ENCODE measurements around the gene LDB2. TPM values are rescaled to one million over a fixed set of nuclear protein-coding genes. Genes with fewer than 3 reads are reported as not detected.

The LDB2 gene
- total RNA-seq, 4 donors from 2014 or later = 7.0 to 26.4 (median 18.1) TPM

- intact Hi-C loops (cut with DNase I; ENCODE audit: low total_unique reads) = no loop called here
Measured at GRCh38 chr4:16667464-16667863, 231.0 kb downstream of the LDB2 start.

GRCh38 chr4:16665942-16666551, 232.4 kb downstream of the LDB2 start:
- H3K9me3 ChIP-seq = no peaks in the 10 kb centered on the region
- H3K4me3 ChIP-seq = no peak overlapping the region
- ATAC-seq (no peak), DNase-seq (no peak)
- peaks cover 0 to 2% of the 10 kb centered on the region in 2 donors for H3K4me1 ChIP-seq
- H3K27ac ChIP-seq = no peak overlapping the region
- TF ChIP-seq POLR2A (IDR thresholded peaks at IDR 0.05) (no peak), CTCF (IDR thresholded peaks at IDR 0.05 in 4 of 5, conservative IDR thresholded peaks at IDR 0.05 in 1 of 5) (no peak)
- intact Hi-C loops (cut with DNase I; ENCODE audit: low total_unique reads) = no loop called here
- no peaks in the 10 kb centered on the region for H3K27me3 ChIP-seq
- in situ Hi-C loops (cut with MboI; ENCODE audit: low sequenced_read_pairs in 4 of 4) = no loop called here
- H3K36me3 ChIP-seq = no peaks in the 10 kb centered on the region

More at GRCh38 chr4:16667464-16667863, 231.0 kb downstream of the LDB2 start:
- H3K4me1 ChIP-seq = peaks cover 0 to 2% of the 10 kb centered on the region in 2 donors
- no peaks in the 10 kb centered on the region for H3K9me3 ChIP-seq
- no peak for TF ChIP-seq POLR2A (IDR thresholded peaks at IDR 0.05)
- no peak for TF ChIP-seq CTCF (IDR thresholded peaks at IDR 0.05 in 4 of 5, conservative IDR thresholded peaks at IDR 0.05 in 1 of 5)
- in situ Hi-C loops (cut with MboI; ENCODE audit: low sequenced_read_pairs in 4 of 4) = no loop called here
- H3K27me3 ChIP-seq = no peaks in the 10 kb centered on the region
- no peaks in the 10 kb centered on the region for H3K36me3 ChIP-seq
- no peak overlapping the region for H3K4me3 ChIP-seq
- ATAC-seq (no peak), DNase-seq (no peak)
- no peak overlapping the region for H3K27ac ChIP-seq

GRCh38 chr4:16663732-16664131, 234.7 kb downstream of the LDB2 start:
- intact Hi-C loops (cut with DNase I; ENCODE audit: low total_unique reads) (no loop called here), in situ Hi-C loops (cut with MboI; ENCODE audit: low sequenced_read_pairs in 4 of 4) (no loop called here)
- H3K27ac ChIP-seq = no peak overlapping the region
- ATAC-seq (no peak), DNase-seq (no peak)
- TF ChIP-seq POLR2A (IDR thresholded peaks at IDR 0.05) = no peak
- H3K9me3 ChIP-seq = no peaks in the 10 kb centered on the region
- H3K36me3 ChIP-seq = no peaks in the 10 kb centered on the region
- H3K4me1 ChIP-seq = peaks cover 0 to 2% of the 10 kb centered on the region in 2 donors
- no peak overlapping the region for H3K4me3 ChIP-seq
- no peaks in the 10 kb centered on the region for H3K27me3 ChIP-seq

GRCh38 chr4:16663307-16663706, 235.1 kb downstream of the LDB2 start:
- DNase-seq = no peak
- Histone ChIP-seq H3K4me3 (no peak overlapping the region), H3K27me3 (no peaks in the 10 kb centered on the region), H3K27ac (no peak overlapping the region), H3K4me1 (no peaks in the 10 kb centered on the region), H3K9me3 (no peaks in the 10 kb centered on the region), H3K36me3 (no peaks in the 10 kb centered on the region)
- intact Hi-C loops (cut with DNase I; ENCODE audit: low total_unique reads) (no loop called here), in situ Hi-C loops (cut with MboI; ENCODE audit: low sequenced_read_pairs in 4 of 4) (no loop called here)
- TF ChIP-seq CTCF (IDR thresholded peaks at IDR 0.05 in 4 of 5, conservative IDR thresholded peaks at IDR 0.05 in 1 of 5) (no peak), POLR2A (IDR thresholded peaks at IDR 0.05) (no peak)
- ATAC-seq = no peak

- TF ChIP-seq POLR2A (IDR thresholded peaks at IDR 0.05) (no peak), CTCF (IDR thresholded peaks at IDR 0.05 in 4 of 5, conservative IDR thresholded peaks at IDR 0.05 in 1 of 5) (no peak)
- Histone ChIP-seq H3K27me3 (no peaks in the 10 kb centered on the region), H3K4me1 (no peaks in the 10 kb centered on the region), H3K27ac (no peak overlapping the region), H3K36me3 (no peaks in the 10 kb centered on the region), H3K9me3 (no peaks in the 10 kb centered on the region), H3K4me3 (no peak overlapping the region)
- in situ Hi-C loops (cut with MboI; ENCODE audit: low sequenced_read_pairs in 4 of 4) (no loop called here), intact Hi-C loops (cut with DNase I; ENCODE audit: low total_unique reads) (no loop called here)
- no peak for ATAC-seq
- no peak for DNase-seq
Measured at GRCh38 chr4:16661813-16662212, 236.6 kb downstream of the LDB2 start.
